ENCODE results near the gene MYH11.
A peak's percentile ranks its signal among the peaks of the same experiment; 100 is the strongest.
"Not testable (repeated sequence)": the region's sequence is repeated elsewhere in the genome, so short reads cannot be mapped to it uniquely, and the experiment has no call there.

Gene MYH11

DNA sequence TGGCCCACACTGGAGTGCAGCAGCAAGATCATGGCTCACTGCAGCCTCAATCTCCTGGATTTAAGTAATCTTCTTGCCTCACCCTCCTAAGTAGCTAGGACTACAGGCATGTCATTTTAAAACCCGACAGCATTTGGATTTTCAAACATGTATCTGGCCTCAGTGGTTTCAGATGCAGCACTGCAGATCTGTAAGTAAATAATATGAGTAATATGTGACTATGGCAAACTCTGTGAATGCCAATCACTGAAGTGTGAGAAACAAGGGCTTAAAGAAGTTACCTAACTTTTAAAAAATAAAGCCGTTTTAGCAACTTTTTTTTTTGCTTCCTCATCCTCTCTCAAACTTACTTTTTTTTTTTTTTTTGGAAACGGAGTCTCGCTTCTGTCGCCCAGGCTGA lies 19.7 kb upstream of the MYH11 start:
- DNase-seq (ENCODE audit: low spot score): no peak

- DNase-seq (ENCODE audit: low spot score): peak; percentile 67
Observed at GRCh38 chr16:15874745-15875314, 18.0 kb upstream of the MYH11 start.

GRCh38 chr16:15873737-15874136 lies 16.9 kb upstream of the MYH11 start:
- no peak for DNase-seq (ENCODE audit: low spot score)

DNA sequence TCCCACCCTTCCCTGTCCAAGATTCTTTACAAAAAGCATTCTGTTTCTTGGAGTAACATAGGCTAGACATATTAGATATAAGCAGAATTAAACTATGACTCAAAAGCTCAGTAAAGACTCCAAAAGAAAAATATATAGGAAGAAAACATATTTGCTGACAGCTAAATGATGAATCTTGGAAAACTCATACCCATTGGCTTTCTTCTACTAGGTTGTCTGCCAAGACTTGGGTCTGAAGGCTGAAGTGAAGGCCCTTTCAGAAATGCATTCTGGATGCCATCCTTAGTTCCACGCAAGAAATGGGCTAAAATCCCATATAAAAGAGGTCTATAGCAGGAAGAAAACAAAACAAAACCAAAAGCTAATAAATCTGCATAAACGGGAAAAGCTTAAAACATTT lies 16.5 kb upstream of the MYH11 start:
- no peak for DNase-seq (ENCODE audit: low spot score)

DNA sequence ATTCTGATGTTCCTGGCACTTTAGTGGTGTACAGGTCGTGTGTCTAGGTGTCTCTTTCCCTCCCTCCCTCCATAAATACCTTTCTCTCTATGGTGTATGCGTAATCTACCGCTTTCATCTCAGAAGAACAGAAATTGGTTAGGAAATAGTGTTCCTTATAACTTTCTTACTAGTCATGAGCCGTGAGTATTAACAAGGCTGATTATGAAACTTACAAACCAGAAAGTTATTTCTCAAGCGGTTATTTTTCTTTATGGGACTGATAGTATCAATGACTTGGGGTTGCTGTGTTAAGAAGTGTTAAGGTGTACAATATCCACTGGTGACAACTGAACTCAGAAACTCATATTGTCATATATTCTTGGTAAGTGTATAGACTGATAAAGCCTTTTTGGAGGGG lies 13.2 kb upstream of the MYH11 start:
- DNase-seq (ENCODE audit: low spot score): no peak

GRCh38 chr16:15866451-15866850 lies 9.6 kb upstream of the MYH11 start:
- peak; percentile 53 for DNase-seq (ENCODE audit: low spot score)

DNA sequence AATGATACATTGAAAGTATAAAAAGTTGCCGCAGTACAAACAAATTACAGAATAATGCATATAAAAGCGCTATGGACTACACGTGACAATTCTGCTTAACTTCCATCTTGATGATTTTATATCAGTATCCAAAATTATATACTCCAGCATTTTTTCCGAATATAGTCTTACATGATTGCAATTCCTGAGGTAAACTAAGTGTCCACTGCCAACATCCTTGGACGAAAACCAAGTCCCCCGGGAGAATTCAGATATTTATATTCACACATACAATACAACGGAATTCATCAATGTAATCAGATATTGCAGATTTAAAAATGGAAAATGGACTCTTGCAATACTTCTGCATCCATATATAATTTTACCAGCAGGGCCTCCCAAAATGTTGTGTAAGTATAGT lies 8.9 kb upstream of the MYH11 start:
- no peak for DNase-seq (ENCODE audit: low spot score)

- DNase-seq (ENCODE audit: low spot score): no peak
Observed at GRCh38 chr16:15864939-15865338, 8.1 kb upstream of the MYH11 start.

GRCh38 chr16:15861996-15862395 lies 5.2 kb upstream of the MYH11 start:
- DNase-seq (ENCODE audit: low spot score): no peak

GRCh38 chr16:15858921-15859668 lies 2.3 kb upstream of the MYH11 start:
- DNase-seq (ENCODE audit: low spot score): no peak

DNA sequence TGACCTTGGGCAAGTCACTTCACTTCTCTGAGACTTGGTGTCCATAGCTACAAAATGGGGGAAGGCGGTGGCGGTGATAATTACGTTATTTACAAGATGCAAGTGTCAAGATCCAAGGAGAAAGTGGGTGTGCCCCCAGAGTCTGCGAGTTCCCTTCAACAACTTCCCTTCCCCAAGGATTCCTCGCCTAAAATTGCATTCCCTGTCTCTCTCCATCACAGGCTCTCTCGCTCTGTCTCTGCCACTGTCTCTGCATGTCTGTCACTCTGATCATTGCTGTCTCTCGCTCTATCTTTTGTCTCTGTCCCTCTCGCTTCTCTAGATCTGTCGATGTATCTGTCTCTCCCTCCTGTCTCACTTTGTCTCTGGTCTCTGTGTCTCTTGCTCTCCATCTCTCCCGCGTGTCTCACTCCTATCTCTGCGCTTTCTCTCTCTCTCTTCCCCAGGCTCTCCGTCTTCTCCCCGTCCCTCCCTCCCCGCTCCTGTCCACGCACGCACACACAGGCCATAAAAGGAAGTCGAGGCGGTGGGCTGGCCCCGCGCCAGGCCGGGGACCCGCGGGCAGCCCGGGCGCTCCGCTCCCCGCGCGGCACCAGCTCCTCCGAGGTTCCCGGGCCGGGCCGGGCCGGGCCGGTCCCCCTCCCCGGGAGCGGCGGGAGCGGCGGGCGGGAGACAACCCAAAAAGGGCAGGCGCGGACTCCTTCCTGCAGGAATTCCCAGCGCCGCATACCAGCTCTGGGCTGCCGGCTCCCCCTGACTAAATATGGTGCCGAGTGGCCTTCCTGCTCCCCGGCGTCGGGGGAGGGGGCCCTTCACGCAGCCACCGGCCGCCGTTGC lies 1.1 kb upstream of the MYH11 start:
- DNase-seq (ENCODE audit: low spot score): no peak

GRCh38 chr16:15856182-15856581 lies 646 bp downstream of the MYH11 start:
- no peak for DNase-seq (ENCODE audit: low spot score)

- no peak for DNase-seq (ENCODE audit: low spot score)
Observed at GRCh38 chr16:15855704-15856003, 1.2 kb downstream of the MYH11 start.

GRCh38 chr16:15854906-15855703 lies 1.7 kb downstream of the MYH11 start:
- DNase-seq (ENCODE audit: low spot score): no peak

- no peak for DNase-seq (ENCODE audit: low spot score)
Observed at GRCh38 chr16:15854061-15854460, 2.8 kb downstream of the MYH11 start.

DNA sequence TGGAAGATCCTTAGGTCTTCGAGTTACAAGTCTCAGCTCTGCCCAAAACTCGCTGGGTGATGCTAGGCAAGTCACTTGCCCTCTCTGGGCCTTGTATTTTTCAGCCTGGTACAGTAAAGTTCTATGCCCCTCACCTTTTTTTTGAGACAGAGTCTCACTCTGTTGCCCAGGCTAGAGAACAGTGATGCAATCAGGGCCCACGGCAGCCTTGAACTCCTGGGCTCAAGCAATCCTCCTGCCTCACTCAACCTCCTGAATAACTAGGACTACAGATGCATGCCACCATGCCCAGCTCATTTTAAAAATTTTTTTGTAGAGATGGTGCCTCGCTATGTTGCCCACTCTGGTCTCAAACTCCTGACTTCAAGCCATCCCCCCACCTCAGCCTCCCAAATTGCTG lies 3.8 kb downstream of the MYH11 start:
- no peak for DNase-seq (ENCODE audit: low spot score)

DNA sequence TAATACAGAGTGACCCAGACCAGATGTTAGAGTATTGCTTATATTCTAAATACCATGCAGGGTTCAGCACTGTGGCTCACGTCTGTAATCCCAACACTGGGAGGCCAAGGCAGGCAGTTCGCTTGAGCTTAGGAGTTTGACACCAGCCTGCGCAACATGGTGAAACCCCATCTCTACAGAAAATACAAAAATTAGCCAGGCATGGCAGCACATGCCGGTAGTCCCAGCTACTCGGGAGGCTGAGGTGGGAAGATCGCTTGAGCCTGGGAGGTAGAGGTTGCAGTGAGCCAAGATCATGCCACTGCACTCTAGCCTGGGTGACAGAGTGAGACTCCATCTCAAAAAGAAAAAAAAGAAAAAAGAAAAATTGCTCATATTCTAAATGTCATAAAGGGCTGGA lies 6.3 kb downstream of the MYH11 start:
- not testable (repeated sequence) for DNase-seq (ENCODE audit: low spot score)

DNA sequence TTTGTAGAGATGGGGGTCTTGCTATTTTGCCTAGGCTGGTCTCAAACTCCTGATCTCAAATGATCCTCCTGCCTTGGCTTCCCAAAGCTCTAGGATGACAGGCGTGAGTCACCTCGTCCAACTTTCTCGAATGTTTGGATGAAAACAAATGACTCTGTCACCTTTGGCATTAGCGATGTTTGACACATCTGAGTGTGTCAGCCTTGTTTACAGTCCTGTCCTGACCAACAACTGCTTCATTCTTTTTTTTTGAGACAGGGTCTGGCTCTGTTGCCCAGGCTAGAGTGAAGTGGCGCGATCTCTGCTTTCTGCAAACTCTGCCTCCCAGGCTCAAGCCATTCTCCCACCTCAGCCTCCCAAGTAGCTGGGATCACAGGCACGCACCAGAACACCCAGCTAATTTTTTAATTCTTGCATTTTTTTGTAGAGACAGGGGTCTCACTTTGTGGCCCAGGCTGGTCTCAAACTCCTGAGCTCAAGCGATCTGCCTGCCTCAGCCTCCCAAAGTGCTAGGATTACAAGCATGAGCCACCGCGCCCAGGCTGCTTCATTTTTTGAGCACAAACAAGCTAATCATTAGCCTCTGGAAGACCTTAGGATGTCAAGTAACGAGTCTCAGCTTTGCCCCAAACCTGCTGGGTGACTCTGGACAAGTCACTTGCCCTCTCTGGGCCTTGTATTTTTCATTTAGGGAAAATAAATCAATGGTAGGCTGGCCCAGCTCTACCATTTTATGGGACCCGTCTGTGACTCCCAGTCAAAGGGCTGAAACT lies 7.4 kb downstream of the MYH11 start:
- no peak for DNase-seq (ENCODE audit: low spot score)

GRCh38 chr16:15847611-15848175 lies 9.1 kb downstream of the MYH11 start:
- DNase-seq (ENCODE audit: low spot score): no peak

GRCh38 chr16:15846510-15846909 lies 10.3 kb downstream of the MYH11 start:
- no peak for DNase-seq (ENCODE audit: low spot score)

DNA sequence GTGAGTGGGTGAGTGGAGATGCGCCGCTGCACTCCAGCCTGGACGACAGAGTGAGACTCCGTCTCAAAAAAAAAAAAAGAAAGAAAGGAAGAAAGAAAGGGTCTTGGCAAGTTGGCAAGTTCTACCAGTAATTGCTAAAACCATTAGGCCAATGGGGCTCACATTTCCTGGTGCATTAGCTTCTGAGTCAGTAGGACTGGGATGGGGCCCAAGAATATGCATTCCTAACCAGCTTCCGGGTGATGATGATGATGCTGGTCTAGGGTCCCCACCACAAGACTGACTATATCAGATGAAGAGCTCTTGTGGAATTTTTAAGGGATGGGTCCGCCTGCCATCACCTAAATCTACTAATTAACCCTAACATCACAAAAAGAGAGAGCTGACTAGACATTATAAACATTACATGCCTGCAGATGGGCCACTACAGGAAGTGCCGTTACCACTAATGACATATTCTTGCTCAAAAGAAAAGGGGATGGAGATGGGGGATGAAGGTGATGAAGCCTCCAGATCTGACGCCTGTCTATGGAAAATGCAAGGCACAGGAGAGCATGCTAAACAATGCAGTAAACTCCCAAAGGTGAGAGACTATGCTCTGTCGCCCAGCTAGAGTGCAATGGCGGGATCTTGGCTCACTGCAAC lies 13.1 kb downstream of the MYH11 start:
- DNase-seq (ENCODE audit: low spot score): no peak

Measured in COLO829 (cell line).